ENCODE data around the gene DNAJC5.
"Not testable (repeated sequence)": the region's sequence is repeated elsewhere in the genome, so short reads cannot be mapped to it uniquely, and the experiment has no call there.

Gene DNAJC5

GRCh38 chr20:63970714-63971431 lies 75.9 kb downstream of the DNAJC5 start:
- FAIRE-seq: no peak

GRCh38 chr20:63971960-63972311 lies 77.0 kb downstream of the DNAJC5 start:
- FAIRE-seq: not testable (repeated sequence)

- no peak for FAIRE-seq
Measured at GRCh38 chr20:63972312-63973159, 77.6 kb downstream of the DNAJC5 start.

- no peak for FAIRE-seq
Measured at GRCh38 chr20:63973160-63973479, 78.2 kb downstream of the DNAJC5 start.

- FAIRE-seq: no peak
Measured at GRCh38 chr20:63973636-63974401, 78.9 kb downstream of the DNAJC5 start.

GRCh38 chr20:63974402-63975200 lies 79.7 kb downstream of the DNAJC5 start:
- FAIRE-seq: no peak

- FAIRE-seq: not testable (repeated sequence)
Measured at GRCh38 chr20:63976511-63976910, 81.6 kb downstream of the DNAJC5 start.

GRCh38 chr20:63976980-63977738 lies 82.2 kb downstream of the DNAJC5 start:
- FAIRE-seq: no peak

GRCh38 chr20:63977739-63978276 lies 82.9 kb downstream of the DNAJC5 start:
- no peak for FAIRE-seq

GRCh38 chr20:63978319-63979228 lies 83.6 kb downstream of the DNAJC5 start:
- no peak for FAIRE-seq

- no peak for FAIRE-seq
Measured at GRCh38 chr20:63979229-63979556, 84.3 kb downstream of the DNAJC5 start.

GRCh38 chr20:63979557-63980316 lies 84.8 kb downstream of the DNAJC5 start, which contains the start of gene SAMD10:
Gene SAMD10 (minus strand): TSS chr20:63979642. CDS start chr20:63979467, 175 bp downstream.
- no peak for FAIRE-seq

- FAIRE-seq: no peak
Measured at GRCh38 chr20:63980317-63980805, 85.4 kb downstream of the DNAJC5 start.

GRCh38 chr20:63980806-63981728 lies 86.1 kb downstream of the DNAJC5 start, which contains the start of gene PRPF6:
Gene PRPF6 (plus strand): TSS chr20:63981132. CDS start chr20:63981246, 114 bp downstream.
- FAIRE-seq: no peak

- FAIRE-seq: no peak
Measured at GRCh38 chr20:63982937-63983336, 88.0 kb downstream of the DNAJC5 start.
